Type B pancreatic cell (in vitro differentiated cells): ENCODE measurements around the gene GGA2. TPM values are rescaled to one million over a fixed set of nuclear protein-coding genes. Genes with fewer than 3 reads are reported as not detected.

Source experiments
- DNase-seq: peaks from one replicate; pipeline ENCODE4 v3.0.0; 2021; ENCODE audit warnings: mixed read lengths; ENCODE audit not compliant: unreplicated experiment; ENCODE audit errors: extremely low spot score
- H3K27ac Mint-ChIP-seq: 2 replicates; pipeline ENCODE4 v1.8.0; 2021; ENCODE audit warnings: mild to moderate bottlenecking, mixed read lengths
- H3K27me3 Mint-ChIP-seq: 2 replicates; pipeline ENCODE4 v1.8.0; 2021; ENCODE audit warnings: mixed read lengths
- H3K36me3 Mint-ChIP-seq: 2 replicates; pipeline ENCODE4 v1.8.0; 2021; ENCODE audit warnings: mixed read lengths
- H3K4me1 Mint-ChIP-seq: one replicate; pipeline ENCODE4 v1.8.0; 2021; ENCODE audit warnings: mixed read lengths; ENCODE audit not compliant: unreplicated experiment
- H3K4me3 Mint-ChIP-seq: 2 replicates; pipeline ENCODE4 v1.8.0; 2021; ENCODE audit warnings: mild to moderate bottlenecking, mixed read lengths
- H3K9me3 Mint-ChIP-seq: 2 replicates; pipeline ENCODE4 v1.8.0; 2021; ENCODE audit warnings: mixed read lengths
- CTCF ChIP-seq: fragments of 200-600 bp; sonication (generic); conservative IDR thresholded peaks from 2 replicates; pipeline ENCODE4 v1.5.0; 2021; ENCODE audit warnings: antibody characterized with exemption, mild to moderate bottlenecking
- total RNA-seq: library from RNA; stranded (reverse); gene quantifications from 2 replicates; pipeline ENCODE4 v1.2.1, GENCODE V29; 2021; ENCODE audit warnings: low replicate concordance

Gene GGA2
- total RNA-seq, 1 donor from 2014 or later, result 105 TPM

GRCh38 chr16:23509441-23509754 lies 896 bp downstream of the GGA2 start:
- Mint-ChIP-seq H3K4me1 (peaks cover 31% of the 10 kb centered on the region), H3K27me3 (no peaks in the 10 kb centered on the region), H3K27ac (peak overlapping the region; percentile 71), H3K4me3 (peak overlapping the region; percentile 89), H3K9me3 (peaks cover 4% of the 10 kb centered on the region), H3K36me3 (peaks cover 13% of the 10 kb centered on the region)
- DNase-seq, result no peak
- TF ChIP-seq CTCF, result no peak

- no peak for TF ChIP-seq CTCF
- DNase-seq, result no peak
- no peaks in the 10 kb centered on the region for H3K27me3 Mint-ChIP-seq
- peak overlapping the region; percentile 89 for H3K4me3 Mint-ChIP-seq
- peaks cover 31% of the 10 kb centered on the region for H3K4me1 Mint-ChIP-seq
- H3K36me3 Mint-ChIP-seq, result peaks cover 13% of the 10 kb centered on the region
- H3K9me3 Mint-ChIP-seq, result peaks cover 4% of the 10 kb centered on the region
- H3K27ac Mint-ChIP-seq, result peak overlapping the region; percentile 71
Measured at GRCh38 chr16:23508589-23509440, 1.5 kb downstream of the GGA2 start.

- H3K27ac Mint-ChIP-seq, result no peak overlapping the region
- peaks cover 34% of the 10 kb centered on the region for H3K4me1 Mint-ChIP-seq
- H3K36me3 Mint-ChIP-seq, result peaks cover 13% of the 10 kb centered on the region
- no peak for TF ChIP-seq CTCF
- H3K4me3 Mint-ChIP-seq, result no peak overlapping the region
- H3K9me3 Mint-ChIP-seq, result peaks cover 4% of the 10 kb centered on the region
- DNase-seq, result no peak
- H3K27me3 Mint-ChIP-seq, result no peaks in the 10 kb centered on the region
Measured at GRCh38 chr16:23506606-23506994, 3.7 kb downstream of the GGA2 start.

- no peak for DNase-seq
- Mint-ChIP-seq H3K4me3 (peak overlapping the region; percentile 77), H3K27ac (no peak overlapping the region), H3K36me3 (peaks cover 13% of the 10 kb centered on the region), H3K4me1 (peaks cover 34% of the 10 kb centered on the region), H3K9me3 (peaks cover 4% of the 10 kb centered on the region), H3K27me3 (no peaks in the 10 kb centered on the region)
- no peak for TF ChIP-seq CTCF
Measured at GRCh38 chr16:23505671-23506605, 4.4 kb downstream of the GGA2 start.

- peaks cover 17% of the 10 kb centered on the region for H3K36me3 Mint-ChIP-seq
- no peak for DNase-seq
- peaks cover 34% of the 10 kb centered on the region for H3K4me1 Mint-ChIP-seq
- no peak for TF ChIP-seq CTCF
- H3K4me3 Mint-ChIP-seq, result peak overlapping the region; percentile 41
- H3K9me3 Mint-ChIP-seq, result peaks cover 4% of the 10 kb centered on the region
- H3K27ac Mint-ChIP-seq, result no peak overlapping the region
- H3K27me3 Mint-ChIP-seq, result no peaks in the 10 kb centered on the region
Measured at GRCh38 chr16:23505180-23505665, 5.1 kb downstream of the GGA2 start.
